HG03139 (cell line): ENCODE results near the gene ATP5MC2.

Experiments
- ATAC-seq: cut with Tn5 transposase; IDR thresholded peaks from one replicate; pipeline ENCODE4 v1.9.1; 2021; ENCODE audit not compliant: unreplicated experiment

The ATP5MC2 gene

DNA sequence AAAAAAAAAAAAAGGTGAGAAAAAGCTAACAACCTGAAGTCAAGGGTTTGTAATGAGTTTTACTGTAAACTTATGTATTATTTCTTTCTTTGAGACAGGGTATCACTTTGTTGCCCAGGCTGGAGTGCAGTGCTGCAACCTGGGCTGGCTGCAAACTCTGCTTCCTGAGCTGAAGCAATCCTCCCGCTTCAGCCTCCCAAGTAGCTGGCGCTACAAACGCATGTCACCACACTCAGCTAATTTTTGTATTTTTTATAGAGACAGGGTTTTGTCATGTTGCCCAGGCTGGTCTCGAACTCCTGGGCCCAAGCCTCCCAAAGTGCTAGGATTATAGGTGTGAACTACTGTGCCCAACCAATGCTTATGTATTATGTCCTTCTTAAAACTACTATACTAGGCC lies 58.9 kb downstream of the ATP5MC2 start:
- ATAC-seq: no peak
